HL-60 (cell line): Measurements from ENCODE around the gene PGAP6.

Experiments
- DNase-seq, 2 experiments: peaks; one replicate each; pipeline ENCODE4 v3.0.0-alpha.2; 2010 to 2020; ENCODE audit warnings: low read depth in 1 of 2, low spot score in 1 of 2
- H3K27ac ChIP-seq: fragments of 250-450 bp; sonication (Bioruptor Pico); replicated peaks from 2 replicates; pipeline ENCODE4 v1.5.1; 2020; ENCODE audit warnings: mild to moderate bottlenecking, moderate library complexity
- H3K27me3 ChIP-seq: fragments of 250-450 bp; sonication (Bioruptor Pico); 2 replicates; pipeline ENCODE4 v1.5.1; 2021; ENCODE audit warnings: mild to moderate bottlenecking, moderate library complexity; ENCODE audit not compliant: insufficient read depth, poor library complexity, severe bottlenecking
- H3K4me3 ChIP-seq: replicated peaks from 2 replicates; pipeline ENCODE4 v1.5.1; 2011; ENCODE audit warnings: mild to moderate bottlenecking, control low read depth, low read length; ENCODE audit not compliant: insufficient read depth
- GABPA ChIP-seq: IDR thresholded peaks from 2 replicates; pipeline ENCODE4 v1.6.1; 2012; ENCODE audit warnings: low read depth
- POLR2AphosphoS5 ChIP-seq: IDR thresholded peaks from 2 replicates; pipeline ENCODE4 v1.6.1; 2012; ENCODE audit warnings: low read depth
- SPI1 ChIP-seq: IDR thresholded peaks from 2 replicates; pipeline ENCODE4 v1.6.1; 2012; ENCODE audit warnings: low read depth, mild to moderate bottlenecking, borderline replicate concordance
- TF ChIP-seq, protein P1 (sequence below): IDR thresholded peaks from 2 replicates; pipeline ENCODE4 v1.6.1; 2012; ENCODE audit warnings: low read depth; ENCODE audit not compliant: insufficient replicate concordance
- TF ChIP-seq, protein P2 (sequence below): IDR thresholded peaks from one replicate; pipeline ENCODE4 v1.5.1; 2011; ENCODE audit warnings: low read length, control low read depth, inconsistent platforms; ENCODE audit not compliant: insufficient read depth

Gene PGAP6

DNA sequence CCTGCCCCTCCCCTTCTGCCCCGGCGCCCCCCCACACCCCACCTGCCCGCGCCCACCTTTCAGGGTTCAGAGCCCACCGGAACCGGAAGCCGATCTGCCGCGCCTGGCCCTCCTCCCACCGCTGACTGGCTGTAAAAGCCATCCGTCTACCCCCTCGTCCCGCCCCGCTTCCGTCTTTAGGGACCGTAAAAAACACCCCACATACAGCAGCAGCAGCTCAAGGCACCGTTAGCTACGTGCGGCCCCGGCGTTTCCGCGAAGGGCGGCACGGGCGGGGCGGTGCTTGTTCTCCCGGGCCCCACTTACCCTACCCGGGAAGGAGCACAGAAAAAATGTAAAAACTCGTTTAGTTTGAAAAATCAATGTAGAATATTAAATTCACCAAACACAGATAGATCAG lies 11.3 kb downstream of the PGAP6 start, which contains the start of gene MRPL28:
Gene MRPL28, minus strand, starts transcription at position 96 of the 400 bp plus-strand sequence. CDS start 320 bp downstream, outside the sequence.
- H3K4me3 ChIP-seq, result peak within 1 kb of the TSS; percentile 42
- H3K27me3 ChIP-seq, result no peaks in the 10 kb centered on the region
- peak; percentile 86 to 96 for DNase-seq
- TF ChIP-seq POLR2AphosphoS5 (peak; percentile 70), SPI1 (peak; percentile 35; the same call in 1 of the 2 replicates), GABPA (peak; percentile 94)
- TF ChIP-seq, protein P1, sequence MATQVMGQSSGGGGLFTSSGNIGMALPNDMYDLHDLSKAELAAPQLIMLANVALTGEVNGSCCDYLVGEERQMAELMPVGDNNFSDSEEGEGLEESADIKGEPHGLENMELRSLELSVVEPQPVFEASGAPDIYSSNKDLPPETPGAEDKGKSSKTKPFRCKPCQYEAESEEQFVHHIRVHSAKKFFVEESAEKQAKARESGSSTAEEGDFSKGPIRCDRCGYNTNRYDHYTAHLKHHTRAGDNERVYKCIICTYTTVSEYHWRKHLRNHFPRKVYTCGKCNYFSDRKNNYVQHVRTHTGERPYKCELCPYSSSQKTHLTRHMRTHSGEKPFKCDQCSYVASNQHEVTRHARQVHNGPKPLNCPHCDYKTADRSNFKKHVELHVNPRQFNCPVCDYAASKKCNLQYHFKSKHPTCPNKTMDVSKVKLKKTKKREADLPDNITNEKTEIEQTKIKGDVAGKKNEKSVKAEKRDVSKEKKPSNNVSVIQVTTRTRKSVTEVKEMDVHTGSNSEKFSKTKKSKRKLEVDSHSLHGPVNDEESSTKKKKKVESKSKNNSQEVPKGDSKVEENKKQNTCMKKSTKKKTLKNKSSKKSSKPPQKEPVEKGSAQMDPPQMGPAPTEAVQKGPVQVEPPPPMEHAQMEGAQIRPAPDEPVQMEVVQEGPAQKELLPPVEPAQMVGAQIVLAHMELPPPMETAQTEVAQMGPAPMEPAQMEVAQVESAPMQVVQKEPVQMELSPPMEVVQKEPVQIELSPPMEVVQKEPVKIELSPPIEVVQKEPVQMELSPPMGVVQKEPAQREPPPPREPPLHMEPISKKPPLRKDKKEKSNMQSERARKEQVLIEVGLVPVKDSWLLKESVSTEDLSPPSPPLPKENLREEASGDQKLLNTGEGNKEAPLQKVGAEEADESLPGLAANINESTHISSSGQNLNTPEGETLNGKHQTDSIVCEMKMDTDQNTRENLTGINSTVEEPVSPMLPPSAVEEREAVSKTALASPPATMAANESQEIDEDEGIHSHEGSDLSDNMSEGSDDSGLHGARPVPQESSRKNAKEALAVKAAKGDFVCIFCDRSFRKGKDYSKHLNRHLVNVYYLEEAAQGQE, result no peak
- TF ChIP-seq, protein P2, sequence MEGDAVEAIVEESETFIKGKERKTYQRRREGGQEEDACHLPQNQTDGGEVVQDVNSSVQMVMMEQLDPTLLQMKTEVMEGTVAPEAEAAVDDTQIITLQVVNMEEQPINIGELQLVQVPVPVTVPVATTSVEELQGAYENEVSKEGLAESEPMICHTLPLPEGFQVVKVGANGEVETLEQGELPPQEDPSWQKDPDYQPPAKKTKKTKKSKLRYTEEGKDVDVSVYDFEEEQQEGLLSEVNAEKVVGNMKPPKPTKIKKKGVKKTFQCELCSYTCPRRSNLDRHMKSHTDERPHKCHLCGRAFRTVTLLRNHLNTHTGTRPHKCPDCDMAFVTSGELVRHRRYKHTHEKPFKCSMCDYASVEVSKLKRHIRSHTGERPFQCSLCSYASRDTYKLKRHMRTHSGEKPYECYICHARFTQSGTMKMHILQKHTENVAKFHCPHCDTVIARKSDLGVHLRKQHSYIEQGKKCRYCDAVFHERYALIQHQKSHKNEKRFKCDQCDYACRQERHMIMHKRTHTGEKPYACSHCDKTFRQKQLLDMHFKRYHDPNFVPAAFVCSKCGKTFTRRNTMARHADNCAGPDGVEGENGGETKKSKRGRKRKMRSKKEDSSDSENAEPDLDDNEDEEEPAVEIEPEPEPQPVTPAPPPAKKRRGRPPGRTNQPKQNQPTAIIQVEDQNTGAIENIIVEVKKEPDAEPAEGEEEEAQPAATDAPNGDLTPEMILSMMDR, result no peak
- H3K27ac ChIP-seq, result peak within 1 kb of the TSS; percentile 50

DNA sequence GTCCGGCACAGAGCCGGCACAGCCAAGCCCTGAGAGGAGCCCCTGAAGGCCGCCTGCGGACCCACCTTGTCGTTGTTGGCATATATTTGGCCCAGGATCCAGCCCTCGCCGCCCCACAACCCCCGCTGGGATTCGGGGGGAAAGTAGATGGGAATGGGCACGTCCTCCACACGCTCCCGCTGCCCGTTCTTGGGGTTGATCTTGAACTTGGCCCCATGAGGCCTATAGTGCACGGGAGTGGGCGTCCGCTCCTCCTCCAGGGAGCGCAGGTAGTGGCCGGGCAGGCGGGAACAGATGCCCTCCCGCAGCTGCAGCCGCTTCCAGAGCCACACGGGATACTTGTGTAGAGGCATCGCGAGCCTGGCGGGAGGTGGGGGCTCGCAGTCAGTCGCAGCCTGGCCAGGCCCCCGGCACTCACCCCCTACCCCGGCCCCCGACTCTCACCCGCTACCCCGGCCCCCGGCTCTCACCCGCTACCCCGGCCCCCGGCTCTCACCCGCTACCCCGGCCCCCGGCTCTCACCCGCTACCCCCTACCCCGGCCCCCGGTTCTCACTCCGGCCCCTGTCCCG lies 11.8 kb downstream of the PGAP6 start:
- no peak for TF ChIP-seq POLR2AphosphoS5
- TF ChIP-seq SPI1, result no peak
- no peak for TF ChIP-seq GABPA
- TF ChIP-seq, protein P2, result no peak
- TF ChIP-seq, protein P1, result no peak
- no peak for DNase-seq
- Histone ChIP-seq H3K27ac (no peak overlapping the region), H3K27me3 (no peaks in the 10 kb centered on the region), H3K4me3 (peak overlapping the region; percentile 42)

DNA sequence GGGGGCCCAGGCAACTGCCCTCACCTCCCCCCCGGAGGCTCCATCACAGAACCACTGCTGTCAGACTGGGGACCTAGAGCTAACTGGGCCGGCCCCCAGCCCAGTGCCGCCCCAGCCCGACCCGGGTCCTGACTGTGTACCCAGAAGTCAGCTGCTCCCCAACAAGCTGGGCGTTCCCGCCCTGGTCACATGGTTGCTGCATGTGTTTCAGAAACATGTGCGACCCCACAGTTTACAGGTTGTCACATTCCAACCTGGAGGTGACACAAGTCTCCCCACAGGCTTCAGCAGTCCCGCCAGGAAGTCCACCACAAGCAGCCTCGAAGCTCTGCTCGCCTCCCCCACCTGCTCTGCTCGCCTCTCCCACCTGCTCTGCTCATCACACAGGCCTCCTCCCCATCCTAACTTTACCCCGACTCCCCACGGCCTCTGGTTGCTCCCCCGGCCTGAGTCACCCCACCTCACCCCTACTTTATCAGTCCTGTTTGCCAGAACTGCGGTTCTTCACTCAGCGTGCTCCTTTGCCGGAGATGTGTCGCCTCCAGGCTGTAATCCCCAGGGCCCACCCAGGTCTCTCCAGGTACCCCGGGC lies 12.4 kb downstream of the PGAP6 start:
- Histone ChIP-seq H3K27ac (no peak overlapping the region), H3K27me3 (no peaks in the 10 kb centered on the region), H3K4me3 (no peak overlapping the region)
- no peak for DNase-seq
- TF ChIP-seq, protein P2, result no peak
- TF ChIP-seq SPI1, result no peak
- TF ChIP-seq GABPA, result no peak
- TF ChIP-seq POLR2AphosphoS5, result no peak
- TF ChIP-seq, protein P1, result no peak
